DMS 273 treated with DMSO at 0.1 percent for 48 hours (cell line): ENCODE measurements around the gene C1orf105.

Experiments
- DNase-seq: peaks from one replicate; lab custom pipeline; 2025; lab: John Stamatoyannopoulos, UW

Gene C1orf105

GRCh38 chr1:172457479-172458130 is 37.1 kb downstream of the C1orf105 start:
- DNase-seq, result no peak

- no peak for DNase-seq
Observed at GRCh38 chr1:172460177-172460576, 39.7 kb downstream of the C1orf105 start.

GRCh38 chr1:172460887-172461315 is 40.4 kb downstream of the C1orf105 start:
- DNase-seq, result no peak

- DNase-seq, result no peak
Observed at GRCh38 chr1:172465617-172466016, 45.1 kb downstream of the C1orf105 start.

GRCh38 chr1:172466795-172467407 is 46.4 kb downstream of the C1orf105 start:
- no peak for DNase-seq

- DNase-seq, result no peak
Observed at GRCh38 chr1:172467446-172467845, 47.0 kb downstream of the C1orf105 start.

GRCh38 chr1:172468296-172468695 is 47.8 kb downstream of the C1orf105 start:
- no peak for DNase-seq

- no peak for DNase-seq
Observed at GRCh38 chr1:172469717-172470116, 49.2 kb downstream of the C1orf105 start.

- DNase-seq, result no peak
Observed at GRCh38 chr1:172470149-172470548, 49.7 kb downstream of the C1orf105 start.

GRCh38 chr1:172471666-172472065 is 51.2 kb downstream of the C1orf105 start:
- DNase-seq, result no peak

GRCh38 chr1:172472495-172472894 is 52.0 kb downstream of the C1orf105 start:
- DNase-seq, result no peak

- DNase-seq, result no peak
Observed at GRCh38 chr1:172473302-172473701, 52.8 kb downstream of the C1orf105 start.

GRCh38 chr1:172473842-172474241 is 53.4 kb downstream of the C1orf105 start:
- DNase-seq, result no peak

- DNase-seq, result no peak
Observed at GRCh38 chr1:172476218-172476811, 55.8 kb downstream of the C1orf105 start.

- no peak for DNase-seq
Observed at GRCh38 chr1:172477216-172477615, 56.7 kb downstream of the C1orf105 start.

- DNase-seq, result no peak
Observed at GRCh38 chr1:172477741-172478140, 57.3 kb downstream of the C1orf105 start.

- DNase-seq, result no peak
Observed at GRCh38 chr1:172478485-172478884, 58.0 kb downstream of the C1orf105 start.

GRCh38 chr1:172480431-172480830 is 59.9 kb downstream of the C1orf105 start:
- no peak for DNase-seq

GRCh38 chr1:172482044-172482443 is 61.6 kb downstream of the C1orf105 start:
- no peak for DNase-seq

- DNase-seq, result no peak
Observed at GRCh38 chr1:172483448-172483847, 63.0 kb downstream of the C1orf105 start.

- DNase-seq, result no peak
Observed at GRCh38 chr1:172484252-172484651, 63.8 kb downstream of the C1orf105 start.

GRCh38 chr1:172485626-172486025 is 65.1 kb downstream of the C1orf105 start:
- no peak for DNase-seq

- DNase-seq, result no peak
Observed at GRCh38 chr1:172486805-172487454, 66.4 kb downstream of the C1orf105 start.
